HG02678 (cell line): ENCODE measurements around the gene TSPAN5.

ENCODE experiments used
- ATAC-seq: cut with Tn5 transposase; IDR thresholded peaks from one replicate; pipeline ENCODE4 v1.9.1; 2021; ENCODE audit warnings: mild to moderate bottlenecking, moderate library complexity; ENCODE audit not compliant: unreplicated experiment

The TSPAN5 gene

DNA sequence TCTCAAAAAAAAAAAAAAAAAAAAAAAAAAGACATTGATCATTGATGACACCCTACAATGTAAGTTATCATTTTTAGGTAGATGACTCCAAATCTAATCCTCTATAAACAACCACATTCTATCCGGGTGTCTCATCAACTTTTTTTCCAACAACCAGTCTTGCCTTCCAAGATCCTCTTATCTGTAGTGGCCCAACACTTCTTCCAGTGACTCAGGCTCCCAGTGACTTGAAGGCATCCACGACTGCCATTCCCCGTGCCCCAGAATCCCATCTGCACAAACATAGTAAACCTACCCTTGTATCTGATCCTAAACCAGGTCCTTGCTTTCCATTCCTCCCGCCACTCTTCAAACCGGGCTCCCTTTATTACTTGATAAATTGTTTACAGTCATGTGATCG, 15.6 kb upstream of the TSPAN5 start:
- ATAC-seq = no peak

DNA sequence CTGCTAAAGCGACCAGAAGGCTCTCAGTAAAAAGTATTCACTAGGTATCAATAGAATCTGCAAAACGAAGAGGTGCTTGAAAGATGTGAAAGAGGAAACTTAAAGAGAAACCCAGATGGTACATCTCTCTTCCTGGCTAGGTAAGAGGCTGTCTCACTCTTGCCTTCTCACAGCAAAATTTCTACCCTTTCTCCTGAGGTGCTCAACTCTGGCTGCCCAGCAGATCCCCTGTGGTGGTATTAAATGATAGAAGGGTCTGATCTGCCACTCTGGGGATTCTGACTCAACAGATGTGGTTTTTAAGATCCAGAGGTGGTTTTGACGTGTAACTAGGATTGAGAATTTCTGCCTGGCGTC, 14.9 kb upstream of the TSPAN5 start:
- no peak for ATAC-seq

DNA sequence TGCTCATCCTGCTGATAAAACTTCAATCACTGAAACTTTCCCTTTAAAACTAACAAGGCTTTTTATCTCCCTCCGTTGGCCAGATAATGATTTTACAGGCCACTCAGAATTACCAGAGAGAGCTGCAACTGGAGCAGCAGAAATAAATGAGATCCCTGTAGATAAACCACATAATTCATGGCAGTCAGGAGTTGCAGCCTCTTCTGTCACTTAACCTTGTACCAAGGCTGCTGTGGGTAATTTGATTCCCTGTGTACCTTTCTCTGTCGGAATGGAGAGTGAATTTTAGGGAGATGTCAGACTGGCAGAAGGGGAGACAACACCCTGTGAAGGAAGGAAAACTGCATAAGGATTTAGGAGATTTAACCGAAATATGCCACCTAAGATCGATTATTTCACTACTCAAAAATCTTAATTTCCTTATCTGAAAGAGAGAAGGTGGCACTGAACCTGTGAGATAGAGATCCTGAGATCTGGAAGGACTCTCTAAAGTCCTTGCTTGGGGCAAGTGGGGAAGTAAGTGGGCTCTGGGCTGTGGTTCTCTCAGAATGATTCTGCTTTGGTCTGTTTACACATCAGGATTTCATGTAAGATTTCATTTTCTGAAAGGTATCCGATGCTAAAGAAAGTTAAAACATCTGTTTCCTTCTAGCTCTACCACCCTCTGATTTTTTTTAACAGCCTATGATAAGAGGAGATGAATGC, 14.3 kb upstream of the TSPAN5 start:
- no peak for ATAC-seq

- ATAC-seq = no peak
Measured at GRCh38 chr4:98671131-98671530, 12.7 kb upstream of the TSPAN5 start.

GRCh38 chr4:98670186-98670585, 11.8 kb upstream of the TSPAN5 start:
- ATAC-seq = no peak

GRCh38 chr4:98669577-98669976, 11.2 kb upstream of the TSPAN5 start:
- no peak for ATAC-seq

- ATAC-seq = no peak
Measured at GRCh38 chr4:98664959-98665358, 6.5 kb upstream of the TSPAN5 start.

DNA sequence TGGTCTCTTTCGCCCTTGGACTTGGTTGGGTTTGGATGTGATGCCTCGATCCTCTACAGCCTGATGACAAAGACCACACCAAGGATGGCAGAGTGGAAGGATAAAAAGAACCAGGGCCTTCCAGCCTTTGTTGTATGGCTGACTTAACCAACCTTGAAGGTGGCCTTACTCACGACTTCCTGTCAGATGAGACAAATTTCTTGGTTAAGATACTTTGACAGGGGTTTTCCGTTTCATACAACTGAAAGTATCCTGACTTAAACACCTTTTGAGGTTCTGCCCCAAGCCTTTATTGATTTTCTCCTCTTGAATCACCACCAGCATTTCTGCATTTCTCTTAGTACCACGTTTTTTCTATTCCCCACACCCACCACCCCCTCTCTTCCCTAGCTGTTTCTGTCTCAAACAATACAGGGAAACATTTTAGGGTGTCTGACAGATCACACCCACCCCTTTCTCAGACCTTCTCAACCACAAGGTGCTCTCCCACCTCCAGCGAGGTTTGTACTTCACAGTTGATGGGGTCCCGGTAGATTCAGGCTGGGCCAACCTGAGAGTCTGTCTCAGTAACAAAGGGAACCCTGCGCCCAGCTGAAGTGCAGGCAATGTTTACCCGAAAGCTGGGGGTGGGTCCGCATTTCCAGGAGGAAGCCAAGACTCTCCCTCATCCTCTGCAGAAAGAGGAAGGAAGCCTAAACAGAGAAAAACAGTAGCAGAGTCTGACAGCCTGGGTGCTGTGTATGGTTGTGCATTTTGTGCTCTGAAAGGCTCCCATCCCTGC, 5.0 kb upstream of the TSPAN5 start:
- ATAC-seq = peak; percentile 64

GRCh38 chr4:98662626-98663225, 4.3 kb upstream of the TSPAN5 start:
- ATAC-seq = peak; percentile 17

GRCh38 chr4:98662055-98662453, 3.6 kb upstream of the TSPAN5 start:
- no peak for ATAC-seq

- no peak for ATAC-seq
Measured at GRCh38 chr4:98661371-98662054, 3.1 kb upstream of the TSPAN5 start.

- ATAC-seq = no peak
Measured at GRCh38 chr4:98659741-98660462, 1.5 kb upstream of the TSPAN5 start.

DNA sequence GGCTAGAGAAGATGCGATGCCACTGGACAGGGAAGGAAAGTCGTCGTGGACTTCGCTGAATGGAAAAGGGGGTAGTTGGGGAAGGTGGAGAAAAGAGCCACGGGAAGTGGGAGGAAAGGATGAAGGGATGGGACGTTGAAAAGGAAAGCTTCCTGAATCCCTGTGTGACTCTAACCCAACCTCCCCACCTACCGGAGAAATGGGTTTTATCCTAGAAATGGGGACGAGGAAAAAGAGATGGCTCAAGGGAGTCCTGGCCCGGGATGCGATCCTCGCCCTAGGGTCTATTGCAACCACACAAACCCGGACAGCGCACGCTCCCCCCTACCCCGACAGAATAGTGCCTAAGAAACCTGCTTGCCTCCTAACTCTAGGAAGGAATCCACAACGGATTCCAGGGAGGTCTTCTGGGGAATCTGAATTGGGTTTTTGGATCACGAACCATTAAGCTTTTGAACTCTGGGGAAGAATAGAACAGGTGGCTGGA, 738 bp upstream of the TSPAN5 start:
- no peak for ATAC-seq

DNA sequence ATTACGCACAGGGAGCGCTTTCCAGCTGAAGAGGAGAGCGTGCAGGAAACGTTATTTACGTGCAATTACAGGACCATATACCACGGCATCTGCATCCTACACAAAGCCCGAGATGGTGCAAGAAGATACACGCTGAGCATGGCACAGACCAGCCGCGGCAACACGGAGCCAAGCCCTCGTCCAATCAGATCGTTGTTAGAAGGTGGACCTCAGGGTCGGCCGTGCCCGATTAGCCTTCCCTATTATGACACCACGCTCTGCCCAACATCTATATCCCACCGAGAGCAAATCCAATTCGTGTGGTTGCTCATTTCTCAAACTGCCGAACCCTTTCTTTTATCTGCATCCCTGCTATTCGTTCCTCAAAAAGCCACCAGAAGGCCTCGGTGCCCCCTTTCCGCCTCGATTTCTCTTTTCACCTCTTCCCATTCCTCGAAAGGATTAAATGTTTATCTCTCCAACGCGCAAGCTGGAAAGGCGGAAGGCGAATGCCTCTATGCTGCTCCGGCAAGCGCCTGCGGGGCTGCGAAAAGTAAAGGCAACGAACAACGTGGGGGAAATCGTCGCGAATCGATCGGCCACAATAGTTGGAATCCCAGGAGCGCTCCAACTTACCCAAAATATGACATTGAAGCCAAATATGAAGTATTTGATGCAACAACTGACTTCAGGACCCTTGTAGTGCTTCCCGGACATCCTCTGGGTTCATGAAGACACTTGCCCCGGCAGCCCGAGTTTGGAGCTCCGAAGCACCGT, 702 bp downstream of the TSPAN5 start:
- ATAC-seq = peak; percentile 22

DNA sequence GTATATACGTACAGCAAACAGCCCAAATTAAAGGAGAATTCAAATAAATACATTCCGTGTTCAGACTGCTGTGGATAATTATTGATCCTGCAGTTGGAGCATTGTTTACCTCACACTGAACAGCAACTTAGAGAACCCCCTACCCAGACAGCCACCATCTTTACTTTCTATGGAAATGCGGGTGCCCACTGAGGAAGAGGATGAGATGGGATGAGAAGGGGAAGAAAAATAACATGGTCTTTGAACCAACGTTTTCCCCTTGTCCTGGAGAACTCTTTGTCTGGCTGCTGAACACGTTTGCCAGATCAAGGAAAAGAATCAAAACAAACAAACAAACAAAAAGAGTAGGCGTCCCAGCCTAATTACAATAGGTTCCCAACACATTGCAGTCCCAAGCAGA, 1.5 kb downstream of the TSPAN5 start:
- ATAC-seq = no peak

- no peak for ATAC-seq
Measured at GRCh38 chr4:98656443-98656842, 2.0 kb downstream of the TSPAN5 start.

DNA sequence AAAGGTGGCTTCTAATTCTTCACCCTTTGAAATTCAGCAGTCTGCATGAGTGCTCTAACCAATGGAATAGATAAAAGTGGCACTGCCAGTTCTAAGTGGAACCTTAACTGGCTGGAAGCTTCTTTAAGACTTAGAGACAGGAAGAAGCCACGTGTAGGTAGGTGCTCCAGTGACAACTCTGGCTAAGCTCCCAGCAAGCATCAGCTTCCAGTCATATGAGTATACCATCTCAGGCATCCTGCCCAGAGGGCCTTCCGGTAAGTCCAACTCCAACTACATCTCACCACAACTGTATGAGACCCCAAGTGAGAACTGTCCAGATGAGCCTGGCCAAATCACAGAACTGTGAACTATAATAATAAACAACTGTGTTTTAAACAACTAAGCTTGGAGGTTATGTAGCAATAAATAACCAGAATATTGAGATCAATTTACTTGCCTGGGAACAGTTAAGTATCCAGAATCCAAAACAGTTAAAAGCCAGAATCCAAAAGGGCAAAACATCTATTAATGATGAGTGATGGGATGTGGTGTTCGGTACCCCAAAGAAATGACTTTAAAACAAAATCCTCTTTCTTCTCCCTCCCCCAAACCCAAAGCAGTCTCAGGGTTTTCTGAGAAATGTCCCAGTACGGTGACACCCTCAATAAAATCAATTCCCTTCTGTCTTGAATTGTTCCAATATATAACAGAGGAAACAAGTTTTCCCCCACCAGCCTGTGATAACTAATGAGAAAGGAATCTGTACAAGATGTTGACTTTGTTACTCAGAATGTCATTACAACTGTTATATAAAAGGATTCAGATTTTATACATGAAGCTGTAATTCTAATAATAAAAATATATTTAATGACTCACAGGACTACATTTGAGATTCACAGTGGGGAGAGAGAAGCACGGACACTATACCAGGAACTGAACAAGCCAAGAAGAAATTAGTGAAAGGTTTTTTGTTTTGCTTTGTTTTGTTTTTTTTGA, 4.2 kb downstream of the TSPAN5 start:
- ATAC-seq = no peak

DNA sequence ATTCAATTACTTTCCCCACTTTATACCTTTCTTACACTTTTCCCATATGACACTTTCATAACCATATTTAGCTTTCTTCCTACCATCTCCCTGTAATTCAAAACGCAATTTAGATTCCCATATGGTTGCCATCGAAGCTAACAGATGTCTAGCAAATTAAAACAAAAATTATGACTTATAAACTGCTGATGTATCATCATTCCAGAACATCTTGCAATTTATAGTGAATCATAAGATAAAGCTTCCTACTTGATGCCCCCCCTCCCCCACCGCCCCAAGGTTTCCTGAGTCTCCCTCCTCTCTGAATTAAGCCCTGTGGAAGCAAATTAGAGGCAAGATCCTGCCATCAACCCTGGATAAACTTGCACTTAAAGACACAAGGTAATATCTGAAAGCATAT, 5.4 kb downstream of the TSPAN5 start:
- ATAC-seq = no peak

DNA sequence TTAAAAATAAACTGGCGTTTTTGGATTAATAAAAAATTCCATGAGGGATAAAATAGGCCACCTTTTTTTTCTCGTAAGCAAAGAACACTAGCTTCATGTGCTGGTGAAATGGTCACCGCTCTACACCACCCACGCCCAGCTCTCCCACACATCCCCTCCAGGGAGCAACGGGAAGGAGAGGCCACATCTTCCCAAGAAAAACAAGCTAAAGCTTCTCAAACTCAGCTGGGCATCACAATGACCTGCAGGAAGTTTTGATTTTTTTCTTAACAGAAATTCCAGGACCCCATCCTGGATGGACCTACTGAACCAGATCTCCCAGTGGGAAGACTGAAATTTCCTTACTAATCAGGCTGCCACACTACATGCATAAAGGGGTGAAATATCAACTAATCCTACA, 9.8 kb downstream of the TSPAN5 start:
- ATAC-seq = no peak
